ENCODE results near the gene CACNA2D2.

- TF ChIP-seq CTCF (IDR thresholded peaks at IDR 0.05; ENCODE audit: borderline replicate concordance, extremely low read depth, low read length, poor library complexity, severe bottlenecking) (peak; percentile 67), EZH2 (IDR thresholded peaks at IDR 0.05; ENCODE audit: borderline replicate concordance, low read depth, low read length, severe bottlenecking) (no peak)
These were observed 156.1 kb downstream of the CACNA2D2 start for GRCh38 chr3:50347187-50347813.

Measured in DND-41 (cell line).